ENCODE data around the gene FAAP24.
"Not testable (repeated sequence)": the region's sequence is repeated elsewhere in the genome, so short reads cannot be mapped to it uniquely, and the experiment has no call there.

Gene FAAP24

GRCh38 chr19:32971715-32972540 lies at the start of gene FAAP24, which contains the start of gene CEP89:
TSS of gene FAAP24 (plus strand) at chr19:32972242. CDS start at chr19:32973197, 955 bp downstream.
TSS of gene CEP89 (minus strand) at chr19:32971958. CDS start at chr19:32971874, 84 bp downstream.
- Histone ChIP-seq H3K9me3 (ENCODE audit: control insufficient read depth, low read depth, low read length) (no peaks in the 10 kb centered on the region), H3K4me3 (ENCODE audit: low read length) (peak within 1 kb of the TSS; percentile 87), H3K4me1 (ENCODE audit: control insufficient read depth, low read depth, low read length) (no peaks in the 10 kb centered on the region), H3K36me3 (ENCODE audit: control insufficient read depth, low read depth, low read length) (no peaks in the 10 kb centered on the region), H3K27ac (ENCODE audit: low read length) (peak within 1 kb of the TSS; percentile 18), H3K9ac (ENCODE audit: low read length) (peak within 1 kb of the TSS; percentile 69), H3K27me3 (ENCODE audit: control insufficient read depth, insufficient read depth, low read length) (no peaks in the 10 kb centered on the region)

- no peak overlapping the region for H3K27ac ChIP-seq (ENCODE audit: low read length)
- H3K27me3 ChIP-seq (ENCODE audit: control insufficient read depth, insufficient read depth, low read length): no peaks in the 10 kb centered on the region
- H3K4me3 ChIP-seq (ENCODE audit: low read length): no peak overlapping the region
- no peaks in the 10 kb centered on the region for H3K9me3 ChIP-seq (ENCODE audit: control insufficient read depth, low read depth, low read length)
- H3K9ac ChIP-seq (ENCODE audit: low read length): no peak overlapping the region
- H3K36me3 ChIP-seq (ENCODE audit: control insufficient read depth, low read depth, low read length): peaks cover 4% of the 10 kb centered on the region
- no peaks in the 10 kb centered on the region for H3K4me1 ChIP-seq (ENCODE audit: control insufficient read depth, low read depth, low read length)
Measured at GRCh38 chr19:32924200-32924599, 47.8 kb upstream of the FAAP24 start.

- Histone ChIP-seq H3K27ac (ENCODE audit: low read length) (no peak overlapping the region), H3K36me3 (ENCODE audit: control insufficient read depth, low read depth, low read length) (peaks cover 8% of the 10 kb centered on the region), H3K27me3 (ENCODE audit: control insufficient read depth, insufficient read depth, low read length) (no peaks in the 10 kb centered on the region), H3K9ac (ENCODE audit: low read length) (no peak overlapping the region), H3K9me3 (ENCODE audit: control insufficient read depth, low read depth, low read length) (no peaks in the 10 kb centered on the region), H3K4me3 (ENCODE audit: low read length) (no peak overlapping the region), H3K4me1 (ENCODE audit: control insufficient read depth, low read depth, low read length) (no peaks in the 10 kb centered on the region)
Measured at GRCh38 chr19:32928806-32929205, 43.2 kb upstream of the FAAP24 start.

GRCh38 chr19:32930567-32930966 lies 41.5 kb upstream of the FAAP24 start:
- Histone ChIP-seq H3K9ac (ENCODE audit: low read length) (no peak overlapping the region), H3K4me3 (ENCODE audit: low read length) (no peak overlapping the region), H3K27me3 (ENCODE audit: control insufficient read depth, insufficient read depth, low read length) (no peaks in the 10 kb centered on the region), H3K36me3 (ENCODE audit: control insufficient read depth, low read depth, low read length) (peaks cover 4% of the 10 kb centered on the region), H3K4me1 (ENCODE audit: control insufficient read depth, low read depth, low read length) (no peaks in the 10 kb centered on the region), H3K9me3 (ENCODE audit: control insufficient read depth, low read depth, low read length) (no peaks in the 10 kb centered on the region), H3K27ac (ENCODE audit: low read length) (no peak overlapping the region)

GRCh38 chr19:32933571-32933970 lies 38.5 kb upstream of the FAAP24 start:
- H3K36me3 ChIP-seq (ENCODE audit: control insufficient read depth, low read depth, low read length): peaks cover 4% of the 10 kb centered on the region
- no peak overlapping the region for H3K27ac ChIP-seq (ENCODE audit: low read length)
- H3K9me3 ChIP-seq (ENCODE audit: control insufficient read depth, low read depth, low read length): no peaks in the 10 kb centered on the region
- no peak overlapping the region for H3K4me3 ChIP-seq (ENCODE audit: low read length)
- no peak overlapping the region for H3K9ac ChIP-seq (ENCODE audit: low read length)
- no peaks in the 10 kb centered on the region for H3K27me3 ChIP-seq (ENCODE audit: control insufficient read depth, insufficient read depth, low read length)
- H3K4me1 ChIP-seq (ENCODE audit: control insufficient read depth, low read depth, low read length): no peaks in the 10 kb centered on the region

- Histone ChIP-seq H3K9me3 (ENCODE audit: control insufficient read depth, low read depth, low read length) (no peaks in the 10 kb centered on the region), H3K36me3 (ENCODE audit: control insufficient read depth, low read depth, low read length) (peaks cover 4% of the 10 kb centered on the region), H3K27ac (ENCODE audit: low read length) (no peak overlapping the region), H3K4me3 (ENCODE audit: low read length) (no peak overlapping the region), H3K4me1 (ENCODE audit: control insufficient read depth, low read depth, low read length) (no peaks in the 10 kb centered on the region), H3K9ac (ENCODE audit: low read length) (no peak overlapping the region), H3K27me3 (ENCODE audit: control insufficient read depth, insufficient read depth, low read length) (no peaks in the 10 kb centered on the region)
Measured at GRCh38 chr19:32935629-32936028, 36.4 kb upstream of the FAAP24 start.

- Histone ChIP-seq H3K4me1 (ENCODE audit: control insufficient read depth, low read depth, low read length) (no peaks in the 10 kb centered on the region), H3K9ac (ENCODE audit: low read length) (no peak overlapping the region), H3K27ac (ENCODE audit: low read length) (no peak overlapping the region), H3K36me3 (ENCODE audit: control insufficient read depth, low read depth, low read length) (peaks cover 4% of the 10 kb centered on the region), H3K9me3 (ENCODE audit: control insufficient read depth, low read depth, low read length) (no peaks in the 10 kb centered on the region), H3K27me3 (ENCODE audit: control insufficient read depth, insufficient read depth, low read length) (no peaks in the 10 kb centered on the region), H3K4me3 (ENCODE audit: low read length) (no peak overlapping the region)
Measured at GRCh38 chr19:32936065-32936464, 36.0 kb upstream of the FAAP24 start.

- H3K4me3 ChIP-seq (ENCODE audit: low read length); H3K27me3 ChIP-seq (ENCODE audit: control insufficient read depth, insufficient read depth, low read length); H3K27ac ChIP-seq (ENCODE audit: low read length); H3K4me1 ChIP-seq (ENCODE audit: control insufficient read depth, low read depth, low read length); H3K9me3 ChIP-seq (ENCODE audit: control insufficient read depth, low read depth, low read length); H3K9ac ChIP-seq (ENCODE audit: low read length); H3K36me3 ChIP-seq (ENCODE audit: control insufficient read depth, low read depth, low read length): not testable (repeated sequence)
Measured at GRCh38 chr19:32941273-32941672, 30.8 kb upstream of the FAAP24 start.

GRCh38 chr19:32945260-32945659 lies 26.8 kb upstream of the FAAP24 start:
- Histone ChIP-seq H3K4me1 (ENCODE audit: control insufficient read depth, low read depth, low read length) (no peaks in the 10 kb centered on the region), H3K9ac (ENCODE audit: low read length) (no peak overlapping the region), H3K4me3 (ENCODE audit: low read length) (no peak overlapping the region), H3K9me3 (ENCODE audit: control insufficient read depth, low read depth, low read length) (no peaks in the 10 kb centered on the region), H3K27me3 (ENCODE audit: control insufficient read depth, insufficient read depth, low read length) (no peaks in the 10 kb centered on the region), H3K36me3 (ENCODE audit: control insufficient read depth, low read depth, low read length) (peaks cover 17% of the 10 kb centered on the region), H3K27ac (ENCODE audit: low read length) (no peak overlapping the region)

GRCh38 chr19:32966750-32967149 lies 5.3 kb upstream of the FAAP24 start:
- Histone ChIP-seq H3K27me3 (ENCODE audit: control insufficient read depth, insufficient read depth, low read length) (no peaks in the 10 kb centered on the region), H3K4me1 (ENCODE audit: control insufficient read depth, low read depth, low read length) (no peaks in the 10 kb centered on the region), H3K36me3 (ENCODE audit: control insufficient read depth, low read depth, low read length) (peaks cover 10% of the 10 kb centered on the region), H3K9me3 (ENCODE audit: control insufficient read depth, low read depth, low read length) (no peaks in the 10 kb centered on the region), H3K27ac (ENCODE audit: low read length) (no peak overlapping the region), H3K9ac (ENCODE audit: low read length) (no peak overlapping the region), H3K4me3 (ENCODE audit: low read length) (no peak overlapping the region)

- Histone ChIP-seq H3K4me1 (ENCODE audit: control insufficient read depth, low read depth, low read length) (no peaks in the 10 kb centered on the region), H3K9me3 (ENCODE audit: control insufficient read depth, low read depth, low read length) (no peaks in the 10 kb centered on the region), H3K36me3 (ENCODE audit: control insufficient read depth, low read depth, low read length) (no peaks in the 10 kb centered on the region), H3K9ac (ENCODE audit: low read length) (no peak overlapping the region), H3K27ac (ENCODE audit: low read length) (no peak overlapping the region), H3K27me3 (ENCODE audit: control insufficient read depth, insufficient read depth, low read length) (no peaks in the 10 kb centered on the region), H3K4me3 (ENCODE audit: low read length) (no peak overlapping the region)
Measured at GRCh38 chr19:32969549-32969948, 2.5 kb upstream of the FAAP24 start.

GRCh38 chr19:32971012-32971595 lies 938 bp upstream of the FAAP24 start:
- peak overlapping the region; percentile 69 for H3K9ac ChIP-seq (ENCODE audit: low read length)
- H3K36me3 ChIP-seq (ENCODE audit: control insufficient read depth, low read depth, low read length): no peaks in the 10 kb centered on the region
- no peaks in the 10 kb centered on the region for H3K9me3 ChIP-seq (ENCODE audit: control insufficient read depth, low read depth, low read length)
- peak overlapping the region; percentile 87 for H3K4me3 ChIP-seq (ENCODE audit: low read length)
- H3K27ac ChIP-seq (ENCODE audit: low read length): no peak overlapping the region
- no peaks in the 10 kb centered on the region for H3K4me1 ChIP-seq (ENCODE audit: control insufficient read depth, low read depth, low read length)
- no peaks in the 10 kb centered on the region for H3K27me3 ChIP-seq (ENCODE audit: control insufficient read depth, insufficient read depth, low read length)
